NCI-H2196 treated with DMSO at 0.1 percent for 48 hours (cell line): ENCODE data around the gene RUFY2.
"Not testable (repeated sequence)": the region's sequence is repeated elsewhere in the genome, so short reads cannot be mapped to it uniquely, and the experiment has no call there.

Experiments
- DNase-seq: peaks from one replicate; lab custom pipeline; 2025; ENCODE audit not compliant: unreplicated experiment; lab: John Stamatoyannopoulos, UW

The RUFY2 gene

DNA sequence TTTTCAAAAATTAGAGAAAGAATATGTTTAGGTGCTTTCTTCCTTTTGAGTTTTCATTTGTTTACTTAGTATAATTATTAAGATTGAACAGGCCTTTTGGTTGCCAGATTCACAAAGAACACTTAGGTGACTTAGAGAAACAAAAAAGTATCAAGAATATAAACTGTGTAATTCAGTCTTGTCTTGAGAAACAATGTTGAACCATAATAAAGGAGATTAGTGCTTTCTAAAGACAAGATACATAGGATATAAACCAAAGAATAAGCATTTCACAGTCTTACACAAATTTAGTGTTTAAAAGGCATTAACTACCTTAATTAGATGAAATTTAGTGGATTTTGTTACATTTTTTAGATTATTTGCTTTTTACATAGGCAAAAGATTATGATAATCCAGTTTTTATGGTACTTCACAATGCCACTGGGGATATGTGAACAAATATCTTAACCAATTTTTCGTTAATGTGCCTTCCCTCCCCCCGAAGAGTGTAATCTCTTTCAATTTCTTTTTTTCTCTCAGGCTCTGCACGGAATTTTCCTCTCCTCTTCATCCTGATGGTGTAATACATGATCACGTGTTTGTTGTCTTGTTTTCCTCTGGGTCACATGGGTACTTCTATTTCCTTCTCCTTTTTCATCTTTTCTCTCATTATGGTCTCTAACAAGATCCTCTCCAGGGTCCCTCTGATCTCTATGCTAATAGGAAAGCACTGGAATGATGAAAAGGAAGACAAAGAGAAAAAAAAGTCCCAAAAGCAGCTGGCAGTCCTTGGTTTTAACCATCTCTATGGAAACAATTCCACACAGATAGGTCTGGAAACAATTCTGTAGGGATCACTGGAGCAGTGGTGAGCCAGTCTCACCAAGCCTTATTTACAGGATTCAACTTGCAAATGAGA lies 78.9 kb downstream of the RUFY2 start:
- peak; percentile 19 for DNase-seq

GRCh38 chr10:68324396-68324795 lies 82.7 kb downstream of the RUFY2 start:
- DNase-seq: not testable (repeated sequence)

GRCh38 chr10:68318331-68319059 lies 88.6 kb downstream of the RUFY2 start:
- no peak for DNase-seq

GRCh38 chr10:68315582-68315981 lies 91.5 kb downstream of the RUFY2 start:
- DNase-seq: no peak

DNA sequence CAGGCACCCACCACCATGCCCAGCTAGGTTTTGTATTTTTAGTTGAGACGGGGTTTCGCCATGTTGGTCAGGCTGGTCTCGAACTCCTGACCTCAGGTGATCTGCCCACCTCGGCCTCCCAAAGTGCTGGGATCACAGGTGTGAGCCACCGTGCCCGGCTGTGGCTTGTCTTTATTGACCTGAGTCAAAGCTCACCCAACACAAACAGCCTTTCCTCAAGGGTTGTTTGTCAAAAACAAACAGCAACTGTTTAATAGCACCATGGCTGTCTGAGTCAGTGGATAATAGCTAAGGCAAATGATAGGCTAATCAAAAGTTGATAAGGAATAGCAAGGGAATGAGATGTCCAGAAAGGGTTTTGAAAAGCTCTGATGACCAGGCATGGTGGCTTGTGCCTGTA lies 92.1 kb downstream of the RUFY2 start:
- not testable (repeated sequence) for DNase-seq

GRCh38 chr10:68310531-68310930 lies 96.5 kb downstream of the RUFY2 start:
- no peak for DNase-seq

- DNase-seq: no peak
These were observed 101.2 kb downstream of the RUFY2 start for GRCh38 chr10:68305854-68306253.

DNA sequence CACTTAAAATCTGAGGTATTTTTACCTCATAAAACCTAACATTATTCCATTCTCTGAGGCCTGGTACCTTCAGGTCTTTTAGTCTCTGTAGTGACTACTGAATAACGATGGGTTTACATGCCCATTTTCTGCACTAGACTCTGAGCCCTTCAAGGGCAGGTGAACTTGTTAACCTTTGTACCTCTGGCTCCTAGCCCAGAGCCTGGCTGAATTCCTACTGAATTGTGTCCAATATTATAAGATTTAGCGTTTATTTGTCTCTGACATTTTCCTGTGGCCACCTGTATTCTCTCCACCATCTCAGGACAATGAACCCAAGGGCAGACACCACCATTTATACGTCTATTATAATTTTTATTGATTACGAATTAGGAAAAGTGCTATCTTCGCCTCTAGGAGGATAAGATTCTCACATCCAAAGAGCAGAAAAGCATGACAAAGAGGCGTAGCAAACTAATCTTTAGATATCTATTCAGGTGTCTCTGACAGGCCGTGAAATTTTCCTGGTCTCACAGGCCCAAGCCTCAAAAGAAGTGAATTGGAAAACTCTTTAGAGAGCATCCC lies 103.1 kb downstream of the RUFY2 start:
- DNase-seq: peak; percentile 1

- DNase-seq: no peak
These were observed 104.2 kb downstream of the RUFY2 start for GRCh38 chr10:68302871-68303270.

GRCh38 chr10:68302503-68302823 lies 104.6 kb downstream of the RUFY2 start:
- DNase-seq: no peak

GRCh38 chr10:68301790-68302502 lies 105.1 kb downstream of the RUFY2 start:
- peak; percentile 2 for DNase-seq

- DNase-seq: no peak
These were observed 105.8 kb downstream of the RUFY2 start for GRCh38 chr10:68301301-68301700.

GRCh38 chr10:68296843-68297663 lies 110.0 kb downstream of the RUFY2 start:
- no peak for DNase-seq
